Activated naive CD4-positive, alpha-beta T cell treated with anti-CD3 and anti-CD28 coated beads, Interleukin-2, amount 50 U/mL, for 72 hours (primary cell): ENCODE data around the gene SHROOM2. TPM values are rescaled to one million over a fixed set of nuclear protein-coding genes. Genes with fewer than 3 reads are reported as not detected.

ENCODE experiments used
- ATAC-seq, 2 donors: fragments of 150-1000 bp; cut with Tn5 transposase; 2 replicates each; pipeline ENCODE4 v1.10.0; 2021; ENCODE audit warnings: mild to moderate bottlenecking in 2 of 2, moderate library complexity in 2 of 2
- DNase-seq, 2 donors: peaks; one replicate each; pipeline ENCODE4 v3.0.0; 2021 to 2022; ENCODE audit warnings: low spot score in 2 of 2
- H3K27ac Mint-ChIP-seq, 2 donors: one replicate each; pipeline ENCODE4 v1.8.0; 2022; ENCODE audit warnings: mild to moderate bottlenecking in 2 of 2, mixed read lengths in 2 of 2
- H3K36me3 Mint-ChIP-seq, 2 donors: one replicate each; pipeline ENCODE4 v1.8.0; 2022; ENCODE audit warnings: mixed read lengths in 2 of 2
- H3K9me3 Mint-ChIP-seq, 2 donors: one replicate each; pipeline ENCODE4 v1.8.0; 2022; ENCODE audit warnings: mixed read lengths in 2 of 2
- total RNA-seq, 2 donors: library from RNA; stranded (reverse); gene quantifications; one replicate each; pipeline ENCODE4 v1.2.3, GENCODE V29; 2022

SHROOM2 gene
- total RNA-seq, 2 donors from 2014 or later: not detected

DNA sequence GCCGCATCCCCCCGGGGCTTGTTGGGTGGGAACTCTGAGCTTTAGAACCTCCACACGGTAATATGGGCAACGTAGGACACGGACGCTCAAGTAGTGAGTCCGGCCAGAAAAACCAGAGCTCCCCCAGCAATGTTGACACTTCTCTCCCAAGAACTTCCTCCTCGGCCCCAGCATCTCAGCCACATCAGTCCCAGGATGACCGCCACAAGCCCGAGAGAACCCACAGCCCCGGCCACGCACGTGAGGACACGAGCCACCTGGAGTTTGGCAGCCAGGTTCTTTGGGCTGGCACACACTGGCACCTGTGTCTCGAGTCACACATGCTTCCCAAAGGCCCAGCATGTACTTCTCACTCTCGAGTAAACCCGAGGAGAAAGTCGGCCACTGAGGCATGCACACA, 197.2 kb downstream of the SHROOM2 start:
- Mint-ChIP-seq H3K9me3 (no peaks in the 10 kb centered on the region), H3K36me3 (no peaks in the 10 kb centered on the region), H3K27ac (no peak overlapping the region)
- ATAC-seq: no peak
- no peak for DNase-seq

DNA sequence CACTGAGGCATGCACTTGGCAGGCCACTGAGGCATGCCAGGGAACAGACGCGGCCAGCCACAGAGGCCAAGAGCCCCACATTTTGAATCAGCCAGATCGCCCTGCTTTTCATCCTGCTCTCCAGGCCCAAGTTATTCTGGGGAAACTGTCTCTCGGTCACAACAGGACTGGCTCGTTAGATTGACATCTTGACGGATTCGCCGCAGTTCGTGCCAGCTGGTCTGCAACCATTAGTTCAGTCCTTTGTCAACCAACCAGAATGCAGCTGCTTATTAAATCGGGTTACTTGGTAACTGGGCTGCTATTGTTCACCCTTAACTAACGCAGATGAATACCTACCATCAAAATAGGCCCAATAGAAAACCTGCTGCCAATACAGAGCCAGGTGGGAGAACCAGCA, 197.6 kb downstream of the SHROOM2 start:
- ATAC-seq (no peak), DNase-seq (no peak)
- Mint-ChIP-seq H3K36me3 (no peaks in the 10 kb centered on the region), H3K27ac (no peak overlapping the region), H3K9me3 (no peaks in the 10 kb centered on the region)

DNA sequence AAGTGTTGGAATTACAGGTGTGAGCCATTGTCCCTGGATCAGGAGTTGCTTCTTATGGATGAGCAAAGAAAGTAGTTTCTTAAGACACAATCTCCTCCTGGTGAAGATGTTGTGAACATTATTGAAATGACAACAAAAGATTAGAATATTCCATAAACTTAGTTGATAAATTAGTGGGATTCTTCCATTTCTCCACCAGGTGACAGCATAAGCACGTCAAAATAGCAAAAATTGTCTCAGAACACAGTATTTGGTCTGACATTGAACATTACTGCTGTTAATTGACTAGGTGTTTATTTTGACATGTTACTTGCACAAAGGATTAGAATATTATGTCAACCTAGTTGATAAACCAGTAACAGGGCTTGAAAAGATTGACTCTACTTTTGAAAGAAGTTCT, 202.5 kb downstream of the SHROOM2 start:
- Mint-ChIP-seq H3K9me3 (no peaks in the 10 kb centered on the region), H3K27ac (no peak overlapping the region), H3K36me3 (no peaks in the 10 kb centered on the region)
- ATAC-seq (no peak), DNase-seq (no peak)

DNA sequence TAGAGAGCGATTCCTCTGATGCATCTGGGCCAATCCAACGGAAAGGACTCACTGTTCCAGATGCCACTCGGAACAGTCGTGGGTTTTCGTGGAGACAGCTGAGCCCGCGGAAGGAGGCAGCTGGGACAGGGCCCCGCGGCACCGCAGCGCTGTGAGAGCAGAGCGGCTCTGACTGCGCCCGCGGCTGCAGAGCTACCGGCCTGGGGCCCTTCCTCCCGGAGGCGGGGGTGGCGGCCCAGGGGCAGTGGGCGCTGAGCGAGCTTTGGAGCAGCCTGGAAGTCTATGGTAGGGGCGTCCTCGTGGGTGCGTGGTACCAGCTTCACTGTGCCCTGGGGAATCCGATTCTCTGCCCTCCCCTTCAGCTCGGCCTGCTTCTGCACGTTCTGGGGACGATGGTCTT, 205.8 kb downstream of the SHROOM2 start:
- no peaks in the 10 kb centered on the region for H3K9me3 Mint-ChIP-seq
- DNase-seq (no peak), ATAC-seq (no peak)
- H3K36me3 Mint-ChIP-seq: no peaks in the 10 kb centered on the region
- H3K27ac Mint-ChIP-seq: no peak overlapping the region

DNA sequence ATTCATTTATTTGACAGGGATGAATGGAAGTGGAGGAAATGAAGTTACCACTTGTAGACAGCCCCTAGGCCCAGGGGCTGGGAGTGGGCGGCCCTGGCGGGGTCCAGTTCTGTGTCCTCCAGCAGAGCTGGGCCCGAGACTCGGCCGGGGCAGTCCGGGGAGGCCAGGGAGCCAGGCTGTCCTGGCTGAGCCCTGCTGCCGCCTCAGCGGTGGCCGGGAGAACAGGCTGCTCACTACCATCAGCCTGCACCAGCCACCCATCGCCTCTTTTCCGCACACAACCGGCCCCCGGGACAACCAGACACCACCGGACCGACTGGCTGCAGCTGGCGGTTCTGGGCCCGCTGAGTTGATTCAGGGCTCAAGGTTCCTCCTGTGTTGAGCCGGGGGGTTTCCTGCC, 206.5 kb downstream of the SHROOM2 start:
- Mint-ChIP-seq H3K27ac (no peak overlapping the region), H3K9me3 (no peaks in the 10 kb centered on the region), H3K36me3 (no peaks in the 10 kb centered on the region)
- ATAC-seq (no peak), DNase-seq (no peak)

DNA sequence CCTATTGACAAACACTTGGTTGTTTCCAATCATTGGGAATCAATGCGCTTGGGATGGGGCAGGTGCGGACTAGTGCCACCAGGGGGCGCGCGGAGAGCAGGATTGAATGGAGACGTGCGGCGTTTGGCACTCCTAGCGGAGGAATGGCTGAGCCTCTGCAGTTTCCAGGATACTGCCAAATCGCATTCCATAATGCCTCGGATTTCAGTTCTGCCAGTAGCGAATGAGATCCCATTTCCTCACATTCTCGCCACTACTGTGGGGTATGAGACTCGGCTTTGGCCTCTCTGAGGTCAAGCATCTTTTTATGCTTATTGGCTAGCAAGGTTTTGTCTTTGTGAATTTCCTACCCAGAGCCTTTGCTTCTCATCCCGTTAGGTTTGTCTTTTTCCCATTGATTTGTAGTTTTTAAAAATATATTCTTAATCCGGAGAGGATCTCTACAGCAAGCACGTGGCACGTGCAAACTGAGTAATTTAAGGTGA, 209.7 kb downstream of the SHROOM2 start:
- peak; percentile 59 to 68 for ATAC-seq
- no peak overlapping the region for H3K27ac Mint-ChIP-seq
- no peaks in the 10 kb centered on the region for H3K36me3 Mint-ChIP-seq
- peak; percentile 56 to 76 for DNase-seq
- H3K9me3 Mint-ChIP-seq: no peaks in the 10 kb centered on the region

DNA sequence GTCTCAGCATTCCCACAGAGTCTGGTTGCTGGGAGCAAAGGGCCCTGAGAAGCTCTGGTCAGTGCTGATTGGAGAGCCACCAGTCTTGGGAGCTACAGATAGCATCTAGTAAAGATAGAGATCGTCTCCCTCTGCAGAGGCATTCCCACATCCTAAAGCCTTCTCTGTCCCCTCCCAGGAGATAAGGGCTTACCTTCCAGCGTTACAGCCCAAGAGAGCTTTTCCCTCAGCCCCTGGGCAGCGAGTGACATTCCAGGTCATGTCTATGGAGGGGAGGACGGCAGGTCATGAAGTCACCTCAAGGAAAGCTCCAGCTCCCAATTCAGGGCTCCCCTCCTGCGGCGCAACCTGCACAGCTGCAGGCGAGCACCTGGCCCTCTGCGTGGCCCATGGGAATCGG, 210.8 kb downstream of the SHROOM2 start:
- Mint-ChIP-seq H3K36me3 (no peaks in the 10 kb centered on the region), H3K9me3 (no peaks in the 10 kb centered on the region), H3K27ac (peak overlapping the region in 1 of 2 donors; percentile 36)
- no peak for DNase-seq
- ATAC-seq: no peak

DNA sequence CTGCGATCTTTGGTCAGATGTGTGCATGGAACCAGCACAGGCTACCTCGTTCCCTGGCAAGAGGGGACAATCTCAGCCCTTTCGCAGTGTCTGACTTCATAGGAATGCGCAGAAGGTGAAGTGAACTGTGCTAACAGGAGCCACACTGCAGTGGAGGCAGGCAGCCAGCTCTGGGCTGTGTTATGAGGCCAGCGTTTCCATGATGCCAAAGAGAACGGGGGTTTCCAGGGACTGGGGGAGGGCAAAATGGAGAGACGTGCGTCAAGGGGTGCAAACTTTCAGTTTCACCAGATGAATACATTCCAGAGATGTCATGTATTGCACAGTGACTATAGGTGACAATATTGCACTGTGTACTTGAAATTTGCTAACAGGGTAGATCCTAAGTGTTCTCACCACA, 211.3 kb downstream of the SHROOM2 start:
- peak; percentile 95 to 96 for ATAC-seq
- Mint-ChIP-seq H3K36me3 (no peaks in the 10 kb centered on the region), H3K9me3 (no peaks in the 10 kb centered on the region), H3K27ac (peak overlapping the region in 1 of 2 donors; percentile 36)
- peak in 1 of 2 donors; percentile 27 for DNase-seq

Other genes with a start within 250 kb of the SHROOM2 start
- gene GPR143, start 20.6 kb upstream of the SHROOM2 start, total RNA-seq: not detected
- not detected for gene CLDN34, start 180.9 kb downstream of the SHROOM2 start, total RNA-seq